Naive thymus-derived CD8-positive, alpha-beta T cell (primary cell): ENCODE results near the gene KLK1. TPM values are rescaled to one million over a fixed set of nuclear protein-coding genes. Genes with fewer than 3 reads are reported as not detected.
A peak's percentile ranks its signal among the peaks of the same experiment; 100 is the strongest.

ENCODE experiments used
- ATAC-seq, 2 donors: fragments of 150-1000 bp; cut with Tn5 transposase in 1 of 2; sonication (Bioruptor Pico), chemical (Tn5 transposase) in 1 of 2; 1 replicate in 1 of 2; 2 replicates in 1 of 2; pipeline ENCODE4 v1.10.0; 2021; ENCODE audit warnings: mild to moderate bottlenecking in 2 of 2, moderate library complexity in 2 of 2
- POLR2A ChIA-PET: fragments of 350-600 bp; sonication (Branson Sonifier 250); formaldehyde crosslinking; loops from one replicate; lab custom pipeline; 2021; ENCODE audit warnings: antibody characterized with exemption; lab: Charles Lee
- DNase-seq, 10 donors: peaks; one replicate each; pipeline versions ENCODE4 v3.0.0 to v3.0.0-alpha.2; 2020 to 2022
- H3K27ac Mint-ChIP-seq, 10 donors: one replicate each; pipeline ENCODE4 v1.8.0; 2020 to 2022; ENCODE audit warnings: mild to moderate bottlenecking in 10 of 10, mixed read lengths in 10 of 10, moderate library complexity in 4 of 10, inconsistent platforms in 1 of 10
- H3K27me3 Mint-ChIP-seq, 5 donors: one replicate each; pipeline ENCODE4 v1.8.0; 2021 to 2022; ENCODE audit warnings: mixed read lengths in 5 of 5
- H3K36me3 Mint-ChIP-seq, 3 donors: one replicate each; pipeline ENCODE4 v1.8.0; 2020 to 2022; ENCODE audit warnings: mixed read lengths in 3 of 3, mild to moderate bottlenecking in 2 of 3, inconsistent platforms in 1 of 3
- H3K4me1 Mint-ChIP-seq, 4 donors: one replicate each; pipeline ENCODE4 v1.8.0; 2021 to 2022; ENCODE audit warnings: mixed read lengths in 4 of 4
- H3K4me3 Mint-ChIP-seq, 10 donors: one replicate each; pipeline ENCODE4 v1.8.0; 2020 to 2022; ENCODE audit warnings: mild to moderate bottlenecking in 10 of 10, mixed read lengths in 10 of 10, moderate library complexity in 6 of 10, inconsistent platforms in 1 of 10
- H3K9me3 Mint-ChIP-seq, 9 donors: one replicate each; pipeline ENCODE4 v1.8.0; 2020 to 2022; ENCODE audit warnings: mixed read lengths in 9 of 9, mild to moderate bottlenecking in 3 of 9, inconsistent platforms in 1 of 9, moderate library complexity in 1 of 9
- polyA plus RNA-seq, 3 donors: library from polyadenylated mRNA; unstranded; fragments of 300-500 nt; fragmentation: Illumina TruSeq; gene quantifications; one replicate each; pipeline ENCODE4 v1.2.3, GENCODE V29; 2021
- total RNA-seq, 8 experiments: library from RNA in 2 of 8; stranded (reverse) in 2 of 8; gene quantifications; one replicate each; pipeline ENCODE4 v1.2.3 and lab custom pipeline; 2021 to 2026

KLK1 gene
- total and polyA plus RNA-seq, 5 experiments from 2014 or later = not detected

- no peak within 1 kb of the TSS for H3K4me3 Mint-ChIP-seq
- H3K27me3 Mint-ChIP-seq = peaks cover 28 to 82% (median 48%) of the 10 kb centered on the region in 5 donors
- H3K9me3 Mint-ChIP-seq = peaks cover 0 to 2% (median 0%) of the 10 kb centered on the region in 9 donors
- POLR2A ChIA-PET = no interaction called here
- DNase-seq = no peak
- ATAC-seq = no peak
- no peaks in the 10 kb centered on the region for H3K36me3 Mint-ChIP-seq
- peak within 1 kb of the TSS in 1 of 10 donors; percentile 73 for H3K27ac Mint-ChIP-seq
- peaks cover 8 to 21% (median 11%) of the 10 kb centered on the region in 4 donors for H3K4me1 Mint-ChIP-seq
Measured at GRCh38 chr19:50833117-50833801, 9.7 kb upstream of the KLK1 start, which contains the start of gene KLK15. Gene KLK15, minus strand, starts transcription at chr19:50833574. Its CDS starts 2,082 bp downstream, at chr19:50831492.

- H3K4me1 Mint-ChIP-seq = peaks cover 8 to 21% (median 11%) of the 10 kb centered on the region in 4 donors
- ATAC-seq (no peak), DNase-seq (no peak)
- peaks cover 0 to 2% (median 0%) of the 10 kb centered on the region in 9 donors for H3K9me3 Mint-ChIP-seq
- peak overlapping the region in 1 of 10 donors; percentile 73 for H3K27ac Mint-ChIP-seq
- peaks cover 26 to 81% (median 52%) of the 10 kb centered on the region in 5 donors for H3K27me3 Mint-ChIP-seq
- H3K4me3 Mint-ChIP-seq = no peak overlapping the region
- no peaks in the 10 kb centered on the region for H3K36me3 Mint-ChIP-seq
- POLR2A ChIA-PET = no interaction called here
Measured at GRCh38 chr19:50832666-50833065, 9.1 kb upstream of the KLK1 start.

DNA sequence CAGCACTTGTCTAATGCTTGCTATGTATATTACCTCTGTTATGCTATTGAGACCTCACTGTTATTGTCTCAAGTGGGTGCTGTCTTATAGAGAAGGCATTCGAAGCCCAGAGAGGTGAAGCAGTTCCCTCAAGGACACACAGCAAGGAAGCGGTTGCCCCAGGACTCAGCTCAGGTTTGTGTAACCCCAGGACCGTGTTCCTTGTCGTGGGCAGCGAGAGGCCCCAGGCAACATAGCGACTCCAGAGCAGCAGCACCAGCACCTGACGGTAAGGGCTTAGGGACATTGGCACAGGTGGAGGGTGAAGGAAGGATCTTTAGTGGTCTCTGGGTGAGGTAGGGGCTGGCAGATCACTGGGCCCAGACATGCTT lies 7.4 kb upstream of the KLK1 start:
- ATAC-seq = no peak
- Mint-ChIP-seq H3K9me3 (peaks cover 0 to 2% (median 0%) of the 10 kb centered on the region in 9 donors), H3K4me1 (peaks cover under 1 to 7% (median 5%) of the 10 kb centered on the region in 4 donors), H3K27ac (no peak overlapping the region), H3K4me3 (peak overlapping the region in 1 of 10 donors; percentile 52), H3K36me3 (no peaks in the 10 kb centered on the region), H3K27me3 (peaks cover 19 to 79% (median 50%) of the 10 kb centered on the region in 5 donors)
- no peak for DNase-seq
- POLR2A ChIA-PET = no interaction called here

DNA sequence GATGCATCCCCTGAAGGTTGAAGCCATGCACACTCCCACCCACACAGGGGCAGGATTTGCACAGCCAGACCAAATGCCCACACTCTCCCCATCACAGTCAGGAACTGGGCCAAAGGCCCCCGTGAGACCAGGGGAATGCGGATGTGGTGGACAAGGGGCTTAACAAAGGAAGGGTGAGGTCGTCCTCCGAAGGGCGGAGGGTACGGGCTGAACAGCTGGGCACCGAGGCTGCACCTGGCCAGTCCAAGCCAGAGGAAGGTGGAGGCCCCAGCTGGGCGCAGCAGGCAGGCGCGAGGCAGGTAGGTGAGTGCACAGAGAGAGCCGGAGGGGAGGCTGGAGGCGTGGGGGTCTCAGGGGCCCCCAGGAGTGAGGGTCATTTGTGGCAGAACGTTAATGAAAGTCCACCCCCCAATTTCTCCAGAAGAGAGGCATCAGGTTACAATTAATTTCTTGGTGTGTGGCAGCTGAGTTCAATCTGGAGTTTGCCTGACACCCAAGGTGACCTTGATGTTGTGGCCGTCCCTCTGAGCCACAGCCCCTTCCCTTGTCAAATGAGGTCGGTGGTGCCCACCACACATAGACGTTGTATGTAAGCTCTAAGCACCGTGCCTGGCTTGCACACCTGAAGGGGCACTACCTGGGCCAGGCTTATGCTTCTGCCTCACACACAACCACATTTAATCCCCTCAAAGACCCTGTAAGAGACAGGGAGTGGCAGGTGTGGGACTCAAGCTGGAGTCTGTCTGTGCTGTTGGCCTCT lies 6.9 kb upstream of the KLK1 start:
- H3K27ac Mint-ChIP-seq = no peak overlapping the region
- H3K9me3 Mint-ChIP-seq = peaks cover 0 to 2% (median 0%) of the 10 kb centered on the region in 9 donors
- H3K4me1 Mint-ChIP-seq = peaks cover 1 to 5% (median 3%) of the 10 kb centered on the region in 4 donors
- DNase-seq (no peak), ATAC-seq (no peak)
- POLR2A ChIA-PET = no interaction called here
- no peak overlapping the region for H3K4me3 Mint-ChIP-seq
- H3K27me3 Mint-ChIP-seq = peaks cover 20 to 81% (median 54%) of the 10 kb centered on the region in 5 donors
- H3K36me3 Mint-ChIP-seq = no peaks in the 10 kb centered on the region

DNA sequence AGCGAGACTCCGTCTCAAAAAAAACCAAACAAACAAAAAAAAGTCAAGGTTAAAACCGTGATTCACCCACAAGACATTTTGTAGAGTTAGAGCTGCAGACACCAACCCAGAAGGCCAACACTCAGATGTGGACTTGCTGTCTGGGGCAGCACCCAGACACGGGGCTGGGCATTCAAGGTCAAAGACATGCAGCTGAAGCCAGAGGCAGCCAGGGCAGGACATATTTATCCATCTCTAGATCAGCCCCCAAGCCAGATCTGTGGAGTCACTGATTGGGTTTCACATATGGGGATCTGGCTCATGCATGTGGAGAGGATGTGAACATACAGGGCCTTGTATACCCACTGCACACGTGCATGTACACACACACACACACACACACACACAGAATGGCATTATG lies 6.2 kb upstream of the KLK1 start:
- ATAC-seq (no peak), DNase-seq (no peak)
- no peak overlapping the region for H3K27ac Mint-ChIP-seq
- H3K4me3 Mint-ChIP-seq = no peak overlapping the region
- H3K36me3 Mint-ChIP-seq = no peaks in the 10 kb centered on the region
- H3K4me1 Mint-ChIP-seq = peaks cover 0 to 1% (median 0%) of the 10 kb centered on the region in 4 donors
- POLR2A ChIA-PET = no interaction called here
- peaks cover 20 to 81% (median 54%) of the 10 kb centered on the region in 5 donors for H3K27me3 Mint-ChIP-seq
- H3K9me3 Mint-ChIP-seq = peaks cover 0 to 2% (median 0%) of the 10 kb centered on the region in 9 donors

GRCh38 chr19:50827476-50827875 lies 3.9 kb upstream of the KLK1 start:
- Mint-ChIP-seq H3K27ac (peak overlapping the region in 1 of 10 donors; percentile 9), H3K36me3 (no peaks in the 10 kb centered on the region), H3K27me3 (peaks cover 16 to 80% (median 56%) of the 10 kb centered on the region in 5 donors), H3K4me1 (peaks cover 0 to 1% (median 0%) of the 10 kb centered on the region in 4 donors), H3K9me3 (no peaks in the 10 kb centered on the region), H3K4me3 (peak overlapping the region in 1 of 10 donors; percentile 45)
- DNase-seq = no peak
- POLR2A ChIA-PET = no interaction called here
- no peak for ATAC-seq

- Mint-ChIP-seq H3K4me3 (no peak overlapping the region), H3K4me1 (peaks cover 0 to 1% (median 0%) of the 10 kb centered on the region in 4 donors), H3K9me3 (no peaks in the 10 kb centered on the region), H3K27ac (peak overlapping the region in 1 of 10 donors; percentile 23), H3K36me3 (no peaks in the 10 kb centered on the region), H3K27me3 (peaks cover 24 to 80% (median 60%) of the 10 kb centered on the region in 5 donors)
- ATAC-seq (no peak), DNase-seq (no peak)
- POLR2A ChIA-PET = no interaction called here
Measured at GRCh38 chr19:50826492-50827240, 3.1 kb upstream of the KLK1 start.

- Mint-ChIP-seq H3K27me3 (peaks cover 41 to 89% (median 74%) of the 10 kb centered on the region in 5 donors), H3K36me3 (peaks cover 0 to 4% (median 0%) of the 10 kb centered on the region in 3 donors), H3K4me3 (no peak overlapping the region), H3K27ac (no peak overlapping the region), H3K9me3 (peaks cover 0 to 3% (median 0%) of the 10 kb centered on the region in 9 donors), H3K4me1 (peaks cover 18 to 33% (median 27%) of the 10 kb centered on the region in 4 donors)
- POLR2A ChIA-PET = no interaction called here
- no peak for ATAC-seq
- DNase-seq = no peak
Measured at GRCh38 chr19:50822661-50823208, 852 bp downstream of the KLK1 start.

DNA sequence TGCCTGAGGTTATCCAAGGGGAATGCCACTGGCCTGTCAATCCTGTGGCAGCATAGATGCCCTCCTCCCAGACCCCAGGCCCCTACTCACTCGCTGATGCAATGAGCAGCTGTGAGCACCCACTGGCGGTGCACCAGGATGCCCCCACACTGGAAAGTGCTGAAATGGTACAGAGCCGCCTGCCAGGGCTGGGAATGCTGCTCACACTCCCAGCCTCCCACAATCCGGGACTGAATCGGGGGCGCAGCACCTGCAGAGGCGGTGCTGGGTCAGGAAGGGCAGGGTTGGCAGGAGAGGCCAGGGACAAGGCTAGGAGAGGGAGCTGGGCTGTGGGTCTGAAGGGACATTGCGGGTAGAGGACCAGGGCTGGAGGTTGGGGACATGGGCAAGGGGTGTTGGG lies 2.0 kb downstream of the KLK1 start:
- peaks cover 0 to 4% (median 0%) of the 10 kb centered on the region in 3 donors for H3K36me3 Mint-ChIP-seq
- POLR2A ChIA-PET = no interaction called here
- no peak overlapping the region for H3K4me3 Mint-ChIP-seq
- no peak overlapping the region for H3K27ac Mint-ChIP-seq
- DNase-seq = no peak
- peaks cover 0 to 3% (median 0%) of the 10 kb centered on the region in 9 donors for H3K9me3 Mint-ChIP-seq
- H3K27me3 Mint-ChIP-seq = peaks cover 42 to 90% (median 76%) of the 10 kb centered on the region in 5 donors
- H3K4me1 Mint-ChIP-seq = peaks cover 20 to 38% (median 29%) of the 10 kb centered on the region in 4 donors
- no peak for ATAC-seq

- ATAC-seq = no peak
- Mint-ChIP-seq H3K36me3 (peaks cover 0 to 4% (median 0%) of the 10 kb centered on the region in 3 donors), H3K27ac (peak overlapping the region in 1 of 10 donors; percentile 73), H3K27me3 (peaks cover 41 to 90% (median 76%) of the 10 kb centered on the region in 5 donors), H3K4me1 (peaks cover 22 to 38% (median 29%) of the 10 kb centered on the region in 4 donors), H3K4me3 (peak overlapping the region in 2 of 10 donors; percentile 33 to 35), H3K9me3 (peaks cover 0 to 3% (median 0%) of the 10 kb centered on the region in 9 donors)
- no peak for DNase-seq
- POLR2A ChIA-PET = no interaction called here
Measured at GRCh38 chr19:50821248-50821612, 2.4 kb downstream of the KLK1 start.

GRCh38 chr19:50820549-50821247 lies 2.9 kb downstream of the KLK1 start:
- H3K27ac Mint-ChIP-seq = peak overlapping the region in 4 of 10 donors; percentile 1 to 73 (median 20)
- POLR2A ChIA-PET = no interaction called here
- ATAC-seq = no peak

More at GRCh38 chr19:50820549-50821247, 2.9 kb downstream of the KLK1 start:
- H3K36me3 Mint-ChIP-seq = peaks cover 0 to 4% (median 0%) of the 10 kb centered on the region in 3 donors
- peaks cover 43 to 91% (median 75%) of the 10 kb centered on the region in 5 donors for H3K27me3 Mint-ChIP-seq
- H3K9me3 Mint-ChIP-seq = peaks cover 0 to 3% (median 0%) of the 10 kb centered on the region in 9 donors
- peak in 1 of 10 donors; percentile 53 for DNase-seq
- H3K4me1 Mint-ChIP-seq = peaks cover 21 to 38% (median 29%) of the 10 kb centered on the region in 4 donors
- peak overlapping the region in 9 of 10 donors; percentile 3 to 65 (median 47) for H3K4me3 Mint-ChIP-seq
